GM23338 (cell line): ENCODE results near the gene B4GALT2. TPM values are rescaled to one million over a fixed set of nuclear protein-coding genes. Genes with fewer than 3 reads are reported as not detected.

Source experiments
- ATAC-seq: fragments of 200-7000 bp; cut with Tn5 transposase; 3 replicates; pipeline ENCODE4 v1.9.1; 2020
- DNase-seq: peaks from one replicate; pipeline ENCODE4 v3.0.0-alpha.2; 2015; ENCODE audit warnings: low spot score
- H2AFZ ChIP-seq: fragments of 200-600 bp; sonication (generic); 2 replicates; pipeline ENCODE4 v1.8.0; 2016; ENCODE audit warnings: antibody characterized with exemption, mild to moderate bottlenecking, moderate library complexity
- H3F3A ChIP-seq: fragments of 200-600 bp; sonication (generic); replicated peaks from 2 replicates; pipeline ENCODE4 v1.8.0; 2017; ENCODE audit warnings: antibody characterized with exemption, mixed run types, low read depth
- H3K27ac ChIP-seq: fragments of 200-600 bp; sonication (generic); 2 replicates; pipeline ENCODE4 v1.6.1; 2016; ENCODE audit warnings: low read depth
- H3K27me3 ChIP-seq: fragments of 200-600 bp; sonication (generic); 2 replicates; pipeline ENCODE4 v1.8.0; 2016; ENCODE audit warnings: mild to moderate bottlenecking, mixed run types, moderate library complexity; ENCODE audit not compliant: insufficient read depth
- H3K36me3 ChIP-seq: fragments of 200-600 bp; sonication (generic); 2 replicates; pipeline ENCODE4 v1.8.0; 2016; ENCODE audit warnings: mild to moderate bottlenecking; ENCODE audit not compliant: insufficient read depth
- H3K4me1 ChIP-seq: fragments of 200-600 bp; sonication (generic); 2 replicates; pipeline ENCODE4 v1.8.0; 2016; ENCODE audit warnings: mild to moderate bottlenecking, moderate library complexity; ENCODE audit not compliant: insufficient read depth
- H3K4me2 ChIP-seq: fragments of 200-600 bp; sonication (generic); 2 replicates; pipeline ENCODE4 v1.7.1; 2017; ENCODE audit warnings: mixed run types
- H3K4me3 ChIP-seq: fragments of 200-600 bp; sonication (generic); 2 replicates; pipeline ENCODE4 v1.6.1; 2016; ENCODE audit warnings: mixed run types
- H3K79me2 ChIP-seq: fragments of 200-600 bp; sonication (generic); replicated peaks from 2 replicates; pipeline ENCODE4 v1.8.0; 2017; ENCODE audit warnings: mild to moderate bottlenecking; ENCODE audit not compliant: insufficient read depth
- H3K9me2 ChIP-seq: fragments of 200-600 bp; sonication (generic); 2 replicates; pipeline ENCODE4 v1.8.0; 2017; ENCODE audit not compliant: insufficient read depth
- H4K20me1 ChIP-seq: fragments of 200-600 bp; sonication (generic); replicated peaks from 2 replicates; pipeline ENCODE4 v1.8.0; 2017; ENCODE audit warnings: mild to moderate bottlenecking; ENCODE audit not compliant: insufficient read depth
- H3K27ac Mint-ChIP-seq: 2 replicates; pipeline ENCODE4 v1.8.0; 2020; ENCODE audit warnings: inconsistent platforms, mild to moderate bottlenecking, moderate library complexity, mixed read lengths
- H3K27me3 Mint-ChIP-seq: 3 replicates; pipeline ENCODE4 v1.8.0; 2022; ENCODE audit warnings: low read depth, mild to moderate bottlenecking, moderate library complexity, mixed read lengths, inconsistent platforms; ENCODE audit not compliant: insufficient read depth, poor library complexity
- H3K36me3 Mint-ChIP-seq: 3 replicates; pipeline ENCODE4 v1.8.0; 2021; ENCODE audit warnings: low read depth, mild to moderate bottlenecking, inconsistent platforms, moderate library complexity, mixed read lengths
- H3K4me1 Mint-ChIP-seq: 3 replicates; pipeline ENCODE4 v1.8.0; 2020; ENCODE audit warnings: mild to moderate bottlenecking, inconsistent platforms, mixed read lengths
- H3K4me3 Mint-ChIP-seq: 3 replicates; pipeline ENCODE4 v1.8.0; 2021; ENCODE audit warnings: moderate library complexity, mild to moderate bottlenecking, inconsistent platforms, mixed read lengths
- H3K9me3 Mint-ChIP-seq: 3 replicates; pipeline ENCODE4 v1.8.0; 2020; ENCODE audit warnings: moderate library complexity, mild to moderate bottlenecking, inconsistent platforms, mixed read lengths
- CREB1 ChIP-seq: fragments of 250-450 bp; sonication (Bioruptor Pico); IDR thresholded peaks from 2 replicates; pipeline ENCODE4 v1.5.0; 2020; ENCODE audit warnings: low read depth, mild to moderate bottlenecking, moderate library complexity
- EZH2 ChIP-seq: fragments of 200-600 bp; sonication (generic); IDR thresholded peaks from one replicate; pipeline ENCODE4 v1.8.0; 2017; ENCODE audit warnings: antibody characterized with exemption, mild to moderate bottlenecking, low read depth; ENCODE audit not compliant: unreplicated experiment
- EZH2phosphoT487 ChIP-seq: fragments of 200-600 bp; sonication (generic); IDR thresholded peaks from one replicate; pipeline ENCODE4 v1.8.1; 2018; ENCODE audit warnings: antibody characterized with exemption; ENCODE audit not compliant: unreplicated experiment
- JUNB ChIP-seq: IDR thresholded peaks from one replicate; pipeline ENCODE4 v1.6.1; 2016; ENCODE audit warnings: antibody characterized with exemption; ENCODE audit not compliant: unreplicated experiment
- NANOG ChIP-seq: IDR thresholded peaks from 2 replicates; pipeline ENCODE4 v1.6.1; 2016; ENCODE audit warnings: antibody characterized with exemption, borderline replicate concordance
- ZNF462 ChIP-seq: fragments of 250-450 bp; sonication (Bioruptor Pico); IDR thresholded peaks from 2 replicates; pipeline ENCODE4 v1.5.0; 2020; ENCODE audit warnings: mild to moderate bottlenecking, moderate library complexity
- polyA plus RNA-seq: library from polyadenylated mRNA; unstranded; fragments of >200 nt; fragmentation: Nextera tagmentation; extraction: Ambion mirVana; gene quantifications from 2 replicates; pipeline ENCODE4 v1.2.1, GENCODE V29; 2016
- total RNA-seq: library from RNA; depleted of rRNA; stranded (reverse); fragments of >200 nt; shearing (Covaris generic); gene quantifications from 2 replicates; pipeline ENCODE4 v1.2.3, GENCODE V29; 2014

The B4GALT2 gene
- total and polyA plus RNA-seq, 2 experiments from 2014 or later = 22.4 to 63.1 TPM

DNA sequence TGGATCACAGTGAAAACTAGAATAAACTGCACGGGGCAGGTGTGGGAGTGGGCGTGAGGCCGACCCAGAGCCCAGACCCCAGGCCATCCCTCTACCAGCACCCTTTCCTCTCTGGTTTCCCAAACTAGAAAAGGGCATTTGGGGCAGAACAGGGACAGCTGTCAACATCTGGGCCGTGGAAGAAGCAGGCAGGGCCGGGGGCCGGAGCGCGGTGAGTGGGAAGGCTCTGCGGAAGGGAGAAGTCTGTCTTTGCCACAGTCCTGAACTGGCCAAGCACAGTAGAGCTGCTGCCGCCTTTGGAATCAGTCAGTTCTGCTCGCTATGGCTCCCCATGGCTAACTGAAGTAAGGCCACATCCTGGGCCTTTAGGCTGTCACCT, 19.0 kb downstream of the B4GALT2 start (continued):
- TF ChIP-seq ZNF462 (CRISPR knock-in tag) = no peak

- Histone ChIP-seq H2AFZ (no peak overlapping the region), H3K4me1 (0 out of 2 replicates have a peak, but pooled peaks cover 2% of the 10 kb centered on the region), H3K36me3 (peaks cover 10% of the 10 kb centered on the region; the same call in 1 of the 2 replicates), H3F3A (peaks cover 3% of the 10 kb centered on the region; the same call in 1 of the 2 replicates), H3K4me2 (no peak overlapping the region), H3K27me3 (no peaks in the 10 kb centered on the region), H3K79me2 (no peaks in the 10 kb centered on the region), H3K9me2 (no peaks in the 10 kb centered on the region), H4K20me1 (no peaks in the 10 kb centered on the region; the same call in 1 of the 2 replicates), H3K4me3 (no peak overlapping the region), H3K27ac (no peak overlapping the region)
- Mint-ChIP-seq H3K27me3 (peaks cover 12% of the 10 kb centered on the region), H3K4me1 (peaks cover 20% of the 10 kb centered on the region), H3K36me3 (peaks cover 52% of the 10 kb centered on the region), H3K4me3 (no peak overlapping the region), H3K9me3 (no peaks in the 10 kb centered on the region), H3K27ac (no peak overlapping the region)
- DNase-seq (no peak), ATAC-seq (no peak)
- TF ChIP-seq CREB1 (no peak), JUNB (no peak), NANOG (no peak), EZH2 (no peak), ZNF462 (CRISPR knock-in tag) (no peak), EZH2phosphoT487 (no peak)
Observed at GRCh38 chr1:43999455-43999854, 20.4 kb downstream of the B4GALT2 start.
